Measurements from ENCODE around the gene NPFF.

DNA sequence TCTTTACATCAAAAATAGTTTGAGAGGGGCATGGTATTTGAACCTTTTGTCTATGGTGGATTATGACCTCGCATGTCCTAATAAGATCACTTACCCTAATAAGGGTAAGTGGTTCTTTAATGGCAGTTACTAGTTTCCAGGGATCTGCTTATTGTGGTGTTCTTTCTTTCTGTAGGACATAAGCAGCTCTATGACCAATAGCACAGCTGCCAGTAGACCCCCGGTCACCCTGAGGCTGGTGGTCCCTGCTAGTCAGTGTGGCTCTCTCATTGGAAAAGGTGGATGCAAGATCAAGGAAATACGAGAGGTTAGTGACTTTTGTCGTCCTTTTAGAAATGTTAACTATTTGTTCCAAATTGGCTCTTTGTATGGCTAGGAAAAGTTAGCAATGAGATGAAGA is 48.2 kb downstream of the NPFF start:
- TF ChIP-seq NFYB (CRISPR knock-in tag; conservative IDR thresholded peaks at IDR 0.05; ENCODE audit: low read depth): no peak
- TF ChIP-seq, protein P1, sequence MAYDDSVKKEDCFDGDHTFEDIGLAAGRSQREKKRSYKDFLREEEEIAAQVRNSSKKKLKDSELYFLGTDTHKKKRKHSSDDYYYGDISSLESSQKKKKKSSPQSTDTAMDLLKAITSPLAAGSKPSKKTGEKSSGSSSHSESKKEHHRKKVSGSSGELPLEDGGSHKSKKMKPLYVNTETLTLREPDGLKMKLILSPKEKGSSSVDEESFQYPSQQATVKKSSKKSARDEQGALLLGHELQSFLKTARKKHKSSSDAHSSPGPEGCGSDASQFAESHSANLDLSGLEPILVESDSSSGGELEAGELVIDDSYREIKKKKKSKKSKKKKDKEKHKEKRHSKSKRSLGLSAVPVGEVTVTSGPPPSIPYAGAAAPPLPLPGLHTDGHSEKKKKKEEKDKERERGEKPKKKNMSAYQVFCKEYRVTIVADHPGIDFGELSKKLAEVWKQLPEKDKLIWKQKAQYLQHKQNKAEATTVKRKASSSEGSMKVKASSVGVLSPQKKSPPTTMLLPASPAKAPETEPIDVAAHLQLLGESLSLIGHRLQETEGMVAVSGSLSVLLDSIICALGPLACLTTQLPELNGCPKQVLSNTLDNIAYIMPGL (CRISPR knock-in tag; IDR thresholded peaks at IDR 0.05): no peak
- no peak for TF ChIP-seq ESRRA (CRISPR knock-in tag; IDR thresholded peaks at IDR 0.05; ENCODE audit: borderline replicate concordance)
- no peak for TF ChIP-seq JUN (CRISPR knock-in tag; IDR thresholded peaks at IDR 0.05)
- TF ChIP-seq, protein P2, sequence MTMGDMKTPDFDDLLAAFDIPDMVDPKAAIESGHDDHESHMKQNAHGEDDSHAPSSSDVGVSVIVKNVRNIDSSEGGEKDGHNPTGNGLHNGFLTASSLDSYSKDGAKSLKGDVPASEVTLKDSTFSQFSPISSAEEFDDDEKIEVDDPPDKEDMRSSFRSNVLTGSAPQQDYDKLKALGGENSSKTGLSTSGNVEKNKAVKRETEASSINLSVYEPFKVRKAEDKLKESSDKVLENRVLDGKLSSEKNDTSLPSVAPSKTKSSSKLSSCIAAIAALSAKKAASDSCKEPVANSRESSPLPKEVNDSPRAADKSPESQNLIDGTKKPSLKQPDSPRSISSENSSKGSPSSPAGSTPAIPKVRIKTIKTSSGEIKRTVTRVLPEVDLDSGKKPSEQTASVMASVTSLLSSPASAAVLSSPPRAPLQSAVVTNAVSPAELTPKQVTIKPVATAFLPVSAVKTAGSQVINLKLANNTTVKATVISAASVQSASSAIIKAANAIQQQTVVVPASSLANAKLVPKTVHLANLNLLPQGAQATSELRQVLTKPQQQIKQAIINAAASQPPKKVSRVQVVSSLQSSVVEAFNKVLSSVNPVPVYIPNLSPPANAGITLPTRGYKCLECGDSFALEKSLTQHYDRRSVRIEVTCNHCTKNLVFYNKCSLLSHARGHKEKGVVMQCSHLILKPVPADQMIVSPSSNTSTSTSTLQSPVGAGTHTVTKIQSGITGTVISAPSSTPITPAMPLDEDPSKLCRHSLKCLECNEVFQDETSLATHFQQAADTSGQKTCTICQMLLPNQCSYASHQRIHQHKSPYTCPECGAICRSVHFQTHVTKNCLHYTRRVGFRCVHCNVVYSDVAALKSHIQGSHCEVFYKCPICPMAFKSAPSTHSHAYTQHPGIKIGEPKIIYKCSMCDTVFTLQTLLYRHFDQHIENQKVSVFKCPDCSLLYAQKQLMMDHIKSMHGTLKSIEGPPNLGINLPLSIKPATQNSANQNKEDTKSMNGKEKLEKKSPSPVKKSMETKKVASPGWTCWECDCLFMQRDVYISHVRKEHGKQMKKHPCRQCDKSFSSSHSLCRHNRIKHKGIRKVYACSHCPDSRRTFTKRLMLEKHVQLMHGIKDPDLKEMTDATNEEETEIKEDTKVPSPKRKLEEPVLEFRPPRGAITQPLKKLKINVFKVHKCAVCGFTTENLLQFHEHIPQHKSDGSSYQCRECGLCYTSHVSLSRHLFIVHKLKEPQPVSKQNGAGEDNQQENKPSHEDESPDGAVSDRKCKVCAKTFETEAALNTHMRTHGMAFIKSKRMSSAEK (CRISPR knock-in tag; IDR thresholded peaks at IDR 0.05; ENCODE audit: borderline replicate concordance): no peak
- TF ChIP-seq, protein P3, sequence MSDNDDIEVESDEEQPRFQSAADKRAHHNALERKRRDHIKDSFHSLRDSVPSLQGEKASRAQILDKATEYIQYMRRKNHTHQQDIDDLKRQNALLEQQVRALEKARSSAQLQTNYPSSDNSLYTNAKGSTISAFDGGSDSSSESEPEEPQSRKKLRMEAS (CRISPR knock-in tag; IDR thresholded peaks at IDR 0.05): no peak
